Fibroblast of lung (primary cell): Measurements from ENCODE around the gene VPS33B. TPM values are rescaled to one million over a fixed set of nuclear protein-coding genes. Genes with fewer than 3 reads are reported as not detected.

Experiments
- DNase-seq, 2 donors: peaks; one replicate each; pipeline versions ENCODE4 v3.0.0 to v3.0.0-alpha.2; 2010; ENCODE audit warnings: low read depth in 2 of 2
- H2AFZ ChIP-seq: 2 replicates; pipeline ENCODE4 v1.5.1; 2012; ENCODE audit warnings: low read length, control low read depth, inconsistent platforms
- H3K27ac ChIP-seq: 2 replicates; pipeline ENCODE4 v1.5.1; 2011; ENCODE audit warnings: low read length, control low read depth; ENCODE audit not compliant: insufficient read depth
- H3K27me3 ChIP-seq: 2 replicates; pipeline ENCODE4 v1.5.1; 2011; ENCODE audit warnings: mild to moderate bottlenecking, low read length; ENCODE audit not compliant: control insufficient read depth, insufficient read depth
- H3K36me3 ChIP-seq: 2 replicates; pipeline ENCODE4 v1.5.1; 2011; ENCODE audit warnings: low read length; ENCODE audit not compliant: control insufficient read depth, insufficient read depth
- H3K4me1 ChIP-seq: 2 replicates; pipeline ENCODE4 v1.5.1; 2011; ENCODE audit warnings: low read length; ENCODE audit not compliant: control insufficient read depth, insufficient read depth; ENCODE audit errors: extremely low read depth
- H3K4me2 ChIP-seq: 2 replicates; pipeline ENCODE4 v1.5.1; 2011; ENCODE audit warnings: low read length, control low read depth; ENCODE audit not compliant: insufficient read depth; ENCODE audit errors: extremely low read depth
- H3K4me3 ChIP-seq, 4 experiments: fragments of 200-600 bp in 1 of 4; sonication (generic) in 1 of 4; replicated peaks in 1 of 4; 2 replicates each; pipeline ENCODE4 v1.5.1; 2011 to 2016; ENCODE audit warnings: low read length in 4 of 4, low read depth in 3 of 4, mild to moderate bottlenecking in 3 of 4, control low read depth in 2 of 4, inconsistent platforms in 1 of 4, mixed read lengths in 1 of 4; ENCODE audit not compliant: insufficient read depth in 1 of 4; ENCODE audit errors: control extremely low read depth in 1 of 4
- H3K79me2 ChIP-seq: 2 replicates; pipeline ENCODE4 v1.5.1; 2012; ENCODE audit warnings: mild to moderate bottlenecking, low read length, inconsistent platforms; ENCODE audit not compliant: control insufficient read depth, insufficient read depth
- H3K9ac ChIP-seq: 2 replicates; pipeline ENCODE4 v1.5.1; 2011; ENCODE audit warnings: mild to moderate bottlenecking, low read length, control low read depth; ENCODE audit not compliant: insufficient read depth
- H3K9me3 ChIP-seq: 2 replicates; pipeline ENCODE4 v1.5.1; 2012; ENCODE audit warnings: low read depth, low read length; ENCODE audit not compliant: control insufficient read depth, insufficient read depth
- H4K20me1 ChIP-seq: 2 replicates; pipeline ENCODE4 v1.5.1; 2011; ENCODE audit warnings: low read length; ENCODE audit not compliant: control insufficient read depth, insufficient read depth; ENCODE audit errors: extremely low read depth
- CTCF ChIP-seq, 2 donors: IDR thresholded peaks in 1 of 2; conservative IDR thresholded peaks in 1 of 2; 1 replicate in 1 of 2; 2 replicates in 1 of 2; pipeline ENCODE4 v1.5.1; 2011 to 2012; ENCODE audit warnings: low read length in 2 of 2, control low read depth in 1 of 2, inconsistent platforms in 1 of 2, low read depth in 1 of 2, mild to moderate bottlenecking in 1 of 2
- EZH2 ChIP-seq: IDR thresholded peaks from 2 replicates; pipeline ENCODE4 v1.5.1; 2012; ENCODE audit warnings: low read length, control low read depth, mild to moderate bottlenecking; ENCODE audit errors: missing control alignments
- polyA plus RNA-seq, 2 donors: library from polyadenylated mRNA; depleted of rRNA in 1 of 2; stranded (reverse) in 1 of 2; unstranded in 1 of 2; fragments of >200 nt; gene quantifications; 2 replicates each; pipeline ENCODE4 v1.2.1, GENCODE V29; 2011 to 2012; ENCODE audit warnings: missing spikeins in 1 of 2
- total RNA-seq: library from RNA; depleted of rRNA; stranded (reverse); fragments of >200 nt; gene quantifications from 2 replicates; pipeline ENCODE4 v1.2.1, GENCODE V29; 2014

Gene VPS33B
- total and polyA plus RNA-seq, 2 donors (not counting 1 experiment from before 2014, with no cell fraction given) = 11.2 TPM

- Histone ChIP-seq H3K27ac (no peak overlapping the region), H3K27me3 (no peaks in the 10 kb centered on the region), H4K20me1 (no peaks in the 10 kb centered on the region), H2AFZ (no peak overlapping the region), H3K4me3 (no peak overlapping the region), H3K9me3 (no peaks in the 10 kb centered on the region), H3K9ac (no peak overlapping the region), H3K36me3 (peaks cover 17% of the 10 kb centered on the region), H3K4me2 (no peak overlapping the region), H3K79me2 (no peaks in the 10 kb centered on the region), H3K4me1 (no peaks in the 10 kb centered on the region)
- DNase-seq = no peak
- TF ChIP-seq CTCF (conservative IDR thresholded peaks at IDR 0.05 in 1 of 2, IDR thresholded peaks at IDR 0.05 in 1 of 2; ENCODE audit: low read depth in 1 of 2, low read length in 2 of 2) (no peak), EZH2 (no peak)
Measured at GRCh38 chr15:90972133-90972532, 50.3 kb downstream of the VPS33B start.

GRCh38 chr15:90970274-90970673 is 52.1 kb downstream of the VPS33B start:
- H2AFZ ChIP-seq = no peak overlapping the region
- TF ChIP-seq CTCF (conservative IDR thresholded peaks at IDR 0.05 in 1 of 2, IDR thresholded peaks at IDR 0.05 in 1 of 2; ENCODE audit: low read depth in 1 of 2, low read length in 2 of 2) (no peak), EZH2 (no peak)
- H3K4me2 ChIP-seq = no peak overlapping the region
- H3K9ac ChIP-seq = no peak overlapping the region
- no peak overlapping the region for H3K4me3 ChIP-seq
- DNase-seq = no peak
- no peaks in the 10 kb centered on the region for H3K27me3 ChIP-seq
- H3K79me2 ChIP-seq = no peaks in the 10 kb centered on the region
- peaks cover 22% of the 10 kb centered on the region for H3K36me3 ChIP-seq
- H3K27ac ChIP-seq = no peak overlapping the region
- H3K9me3 ChIP-seq = no peaks in the 10 kb centered on the region
- no peaks in the 10 kb centered on the region for H4K20me1 ChIP-seq
- no peaks in the 10 kb centered on the region for H3K4me1 ChIP-seq

- Histone ChIP-seq H3K9ac (no peak overlapping the region), H3K36me3 (peaks cover 16% of the 10 kb centered on the region), H4K20me1 (no peaks in the 10 kb centered on the region)
Measured at GRCh38 chr15:90968434-90968833, 54.0 kb downstream of the VPS33B start.

More at GRCh38 chr15:90968434-90968833, 54.0 kb downstream of the VPS33B start:
- Histone ChIP-seq H3K9me3 (no peaks in the 10 kb centered on the region), H3K79me2 (no peaks in the 10 kb centered on the region), H3K4me3 (no peak overlapping the region), H3K4me2 (no peak overlapping the region), H3K4me1 (no peaks in the 10 kb centered on the region), H2AFZ (no peak overlapping the region), H3K27ac (no peak overlapping the region), H3K27me3 (no peaks in the 10 kb centered on the region)
- TF ChIP-seq CTCF (conservative IDR thresholded peaks at IDR 0.05 in 1 of 2, IDR thresholded peaks at IDR 0.05 in 1 of 2; ENCODE audit: low read depth in 1 of 2, low read length in 2 of 2) (no peak), EZH2 (no peak)
- no peak for DNase-seq
